Measurements from ENCODE around the gene SLC17A7.
"Not testable (repeated sequence)": the region's sequence is repeated elsewhere in the genome, so short reads cannot be mapped to it uniquely, and the experiment has no call there.

Gene SLC17A7

DNA sequence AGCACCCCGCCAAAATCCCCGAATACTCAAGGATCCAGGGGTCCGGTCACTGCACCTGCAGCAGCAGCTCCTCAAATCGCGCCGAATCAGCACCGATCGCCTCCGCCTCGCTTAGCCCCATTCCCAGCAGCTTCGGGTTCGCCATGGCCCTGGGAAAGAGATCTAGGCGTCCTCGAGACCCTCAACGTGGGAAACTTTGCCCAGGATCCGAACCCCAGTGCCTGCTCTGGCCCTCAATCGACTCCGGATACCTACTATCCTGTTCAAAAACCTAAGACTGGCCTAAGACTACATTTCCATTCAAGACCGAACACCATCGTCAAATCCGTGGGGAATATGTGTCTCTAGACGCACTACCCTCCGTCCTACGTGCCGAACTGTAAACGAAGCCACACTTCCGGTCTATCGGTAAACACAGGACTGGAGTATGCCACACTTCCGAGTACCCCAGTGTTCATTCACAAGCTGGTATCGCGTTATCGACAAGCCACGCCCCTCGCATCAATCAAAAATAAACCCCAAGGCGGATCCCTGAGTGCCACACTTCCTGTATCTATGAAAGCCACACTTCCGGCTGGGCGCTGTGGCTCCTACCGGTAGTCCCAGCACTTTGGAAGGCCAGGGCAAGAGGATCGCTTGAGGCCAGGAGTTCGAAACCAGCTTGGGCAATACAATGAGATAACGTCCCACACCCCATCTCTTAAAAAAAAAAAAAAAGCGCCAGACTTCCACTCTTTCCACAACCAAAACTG lies 10.3 kb upstream of the SLC17A7 start, which contains the start of gene PIH1D1:
Gene PIH1D1 (minus strand): TSS at position 385 of the 752 bp plus-strand sequence. CDS start 240 bp downstream, at position 145.
- Histone ChIP-seq H3K9ac (ENCODE audit: low read depth, low read length) (peak within 1 kb of the TSS; percentile 77), H3K36me3 (ENCODE audit: control insufficient read depth, insufficient read depth, low read length) (peaks cover 17% of the 10 kb centered on the region), H3K4me1 (ENCODE audit: control insufficient read depth, insufficient read depth, low read length) (peaks cover 8% of the 10 kb centered on the region), H3K27me3 (ENCODE audit: control insufficient read depth, insufficient read depth, low read length) (no peaks in the 10 kb centered on the region), H3K9me3 (ENCODE audit: control insufficient read depth, insufficient read depth, low read length) (no peaks in the 10 kb centered on the region), H3K4me3 (ENCODE audit: low read depth, low read length) (peak within 1 kb of the TSS; percentile 96)

- Histone ChIP-seq H3K4me1 (ENCODE audit: control insufficient read depth, insufficient read depth, low read length) (peaks cover 8% of the 10 kb centered on the region), H3K4me3 (ENCODE audit: low read depth, low read length) (peak overlapping the region; percentile 84), H3K9me3 (ENCODE audit: control insufficient read depth, insufficient read depth, low read length) (no peaks in the 10 kb centered on the region), H3K36me3 (ENCODE audit: control insufficient read depth, insufficient read depth, low read length) (peaks cover 20% of the 10 kb centered on the region), H3K9ac (ENCODE audit: low read depth, low read length) (no peak overlapping the region), H3K27me3 (ENCODE audit: control insufficient read depth, insufficient read depth, low read length) (no peaks in the 10 kb centered on the region)
Measured at GRCh38 chr19:49450405-49450804, 9.1 kb upstream of the SLC17A7 start.

DNA sequence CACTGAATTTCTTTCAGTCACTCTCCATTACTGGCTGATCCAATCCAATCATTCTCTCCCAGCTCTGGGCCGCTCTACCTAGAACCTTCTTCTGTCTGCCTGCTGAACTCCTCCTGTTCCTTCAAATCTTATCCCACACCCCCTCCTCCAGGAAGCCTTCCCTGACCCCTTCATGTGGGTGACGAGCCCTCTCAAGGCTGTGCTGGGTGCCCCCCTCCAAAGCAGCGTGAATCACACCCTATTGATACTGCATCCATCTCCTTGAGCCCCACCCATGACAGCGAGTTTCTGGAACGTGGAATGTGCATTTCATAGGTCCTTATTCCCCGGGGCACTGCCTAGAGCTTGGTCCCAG lies 7.1 kb upstream of the SLC17A7 start:
- Histone ChIP-seq H3K36me3 (ENCODE audit: control insufficient read depth, insufficient read depth, low read length) (peaks cover 20% of the 10 kb centered on the region), H3K9me3 (ENCODE audit: control insufficient read depth, insufficient read depth, low read length) (no peaks in the 10 kb centered on the region), H3K27me3 (ENCODE audit: control insufficient read depth, insufficient read depth, low read length) (no peaks in the 10 kb centered on the region), H3K9ac (ENCODE audit: low read depth, low read length) (no peak overlapping the region), H3K4me1 (ENCODE audit: control insufficient read depth, insufficient read depth, low read length) (peaks cover 8% of the 10 kb centered on the region), H3K4me3 (ENCODE audit: low read depth, low read length) (no peak overlapping the region)

DNA sequence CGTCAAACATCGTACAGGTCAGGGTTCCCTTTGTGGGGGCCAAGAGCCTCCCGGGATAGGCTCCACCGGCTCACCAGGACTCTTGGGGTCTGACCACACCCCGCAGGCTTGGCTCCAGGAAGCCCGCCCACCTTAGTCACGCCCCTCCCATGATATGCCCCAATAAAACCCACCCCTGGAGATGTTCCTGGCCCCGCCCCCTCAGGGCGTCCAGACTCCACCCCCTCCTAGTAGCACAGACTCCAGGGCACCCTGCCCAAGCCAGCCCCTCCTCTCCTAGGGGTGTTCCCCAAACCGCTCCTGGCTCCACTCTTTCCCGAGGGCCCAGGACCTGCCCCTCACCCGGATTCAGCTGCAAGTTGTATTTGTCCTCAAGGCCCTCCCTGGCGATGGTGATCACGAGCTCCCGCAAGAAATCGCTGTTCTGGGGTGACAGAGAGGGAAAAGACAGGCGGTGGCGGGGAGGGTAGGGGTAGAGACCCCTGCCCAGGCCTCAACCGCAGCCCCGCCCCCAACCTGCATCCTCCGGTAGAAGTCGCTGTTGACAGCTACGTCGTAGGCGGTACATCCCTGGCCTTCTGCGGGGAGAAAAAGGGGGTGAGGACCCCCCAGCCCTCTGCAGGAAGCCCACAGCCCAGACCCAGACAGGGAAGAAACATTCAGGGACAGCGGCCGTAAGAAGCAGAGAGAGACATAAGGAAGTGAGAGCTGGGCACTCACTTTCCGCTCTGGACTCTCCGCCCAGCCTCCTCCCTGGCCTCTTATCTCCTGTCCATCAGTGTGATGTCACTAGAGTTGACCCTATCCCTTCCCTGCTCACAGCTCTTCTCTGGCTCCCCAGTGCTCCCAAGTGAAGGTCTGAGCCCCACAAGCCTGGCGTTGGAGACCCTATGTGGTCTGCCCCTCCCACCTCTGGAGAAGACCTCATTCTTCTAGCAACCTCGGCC lies 6.4 kb upstream of the SLC17A7 start:
- Histone ChIP-seq H3K9me3 (ENCODE audit: control insufficient read depth, insufficient read depth, low read length) (no peaks in the 10 kb centered on the region), H3K4me3 (ENCODE audit: low read depth, low read length) (peak overlapping the region; percentile 13), H3K27me3 (ENCODE audit: control insufficient read depth, insufficient read depth, low read length) (no peaks in the 10 kb centered on the region), H3K4me1 (ENCODE audit: control insufficient read depth, insufficient read depth, low read length) (peaks cover 8% of the 10 kb centered on the region), H3K36me3 (ENCODE audit: control insufficient read depth, insufficient read depth, low read length) (peaks cover 20% of the 10 kb centered on the region), H3K9ac (ENCODE audit: low read depth, low read length) (no peak overlapping the region)

DNA sequence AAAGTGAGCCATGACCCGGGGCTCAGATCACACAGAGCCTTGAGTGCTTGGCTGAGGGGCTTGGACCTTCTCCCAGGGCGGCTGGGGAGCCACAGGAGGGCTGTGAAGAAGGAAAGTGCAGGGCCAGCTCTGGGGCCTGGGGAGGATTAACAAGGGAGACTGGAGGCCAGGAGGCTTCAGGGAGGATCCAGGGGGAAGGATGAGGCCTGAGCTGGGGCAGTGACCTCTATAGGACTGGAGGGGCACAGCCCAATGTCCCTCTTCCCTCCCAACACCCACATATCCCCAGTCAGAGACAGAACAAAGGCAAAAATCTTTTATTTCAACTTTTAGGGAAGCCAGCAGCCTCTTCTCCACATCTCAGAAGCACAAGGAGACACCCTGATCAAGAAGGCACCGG lies 4.7 kb upstream of the SLC17A7 start:
- Histone ChIP-seq H3K27me3 (ENCODE audit: control insufficient read depth, insufficient read depth, low read length) (peaks cover 4% of the 10 kb centered on the region), H3K36me3 (ENCODE audit: control insufficient read depth, insufficient read depth, low read length) (peaks cover 20% of the 10 kb centered on the region), H3K4me1 (ENCODE audit: control insufficient read depth, insufficient read depth, low read length) (peaks cover 8% of the 10 kb centered on the region), H3K9ac (ENCODE audit: low read depth, low read length) (no peak overlapping the region), H3K9me3 (ENCODE audit: control insufficient read depth, insufficient read depth, low read length) (no peaks in the 10 kb centered on the region), H3K4me3 (ENCODE audit: low read depth, low read length) (no peak overlapping the region)

GRCh38 chr19:49444100-49444700 lies 2.9 kb upstream of the SLC17A7 start:
- not testable (repeated sequence) for H3K4me3 ChIP-seq (ENCODE audit: low read depth, low read length); H3K4me1 ChIP-seq (ENCODE audit: control insufficient read depth, insufficient read depth, low read length); H3K9me3 ChIP-seq (ENCODE audit: control insufficient read depth, insufficient read depth, low read length); H3K9ac ChIP-seq (ENCODE audit: low read depth, low read length)
- Histone ChIP-seq H3K36me3 (ENCODE audit: control insufficient read depth, insufficient read depth, low read length) (peaks cover 10% of the 10 kb centered on the region), H3K27me3 (ENCODE audit: control insufficient read depth, insufficient read depth, low read length) (peaks cover 22% of the 10 kb centered on the region)

- Histone ChIP-seq H3K4me3 (ENCODE audit: low read depth, low read length) (peak overlapping the region; percentile 65), H3K36me3 (ENCODE audit: control insufficient read depth, insufficient read depth, low read length) (peaks cover 9% of the 10 kb centered on the region), H3K9ac (ENCODE audit: low read depth, low read length) (no peak overlapping the region), H3K27me3 (ENCODE audit: control insufficient read depth, insufficient read depth, low read length) (peaks cover 29% of the 10 kb centered on the region), H3K4me1 (ENCODE audit: control insufficient read depth, insufficient read depth, low read length) (peaks cover 3% of the 10 kb centered on the region), H3K9me3 (ENCODE audit: control insufficient read depth, insufficient read depth, low read length) (no peaks in the 10 kb centered on the region)
Measured at GRCh38 chr19:49443366-49444099, 2.2 kb upstream of the SLC17A7 start.

GRCh38 chr19:49442771-49443365 lies 1.5 kb upstream of the SLC17A7 start:
- H3K4me3 ChIP-seq (ENCODE audit: low read depth, low read length): peak overlapping the region; percentile 65
- H3K9ac ChIP-seq (ENCODE audit: low read depth, low read length): no peak overlapping the region
- H3K4me1 ChIP-seq (ENCODE audit: control insufficient read depth, insufficient read depth, low read length): no peaks in the 10 kb centered on the region
- H3K36me3 ChIP-seq (ENCODE audit: control insufficient read depth, insufficient read depth, low read length): peaks cover 9% of the 10 kb centered on the region
- no peaks in the 10 kb centered on the region for H3K9me3 ChIP-seq (ENCODE audit: control insufficient read depth, insufficient read depth, low read length)
- H3K27me3 ChIP-seq (ENCODE audit: control insufficient read depth, insufficient read depth, low read length): peaks cover 35% of the 10 kb centered on the region

DNA sequence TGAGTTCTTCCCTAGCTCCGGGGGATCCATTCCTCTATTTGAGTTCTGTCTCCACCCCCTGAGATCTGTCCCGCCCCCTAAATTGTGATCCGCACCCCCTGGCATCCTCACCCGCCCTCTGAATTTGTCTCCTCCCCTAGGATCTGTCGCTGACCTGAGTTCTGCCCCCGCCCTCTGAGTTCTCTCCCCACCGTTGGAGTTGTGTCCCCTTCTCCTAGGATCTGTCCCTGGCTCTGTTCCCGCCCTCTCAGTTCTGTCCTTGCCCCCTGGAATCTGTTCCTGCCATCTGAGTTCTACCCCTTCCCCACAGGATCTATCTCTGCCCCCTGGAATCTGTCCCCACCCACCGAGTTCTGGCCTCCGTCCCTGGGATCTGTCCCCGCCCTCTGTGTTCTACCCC lies 1.0 kb upstream of the SLC17A7 start:
- H3K4me3 ChIP-seq (ENCODE audit: low read depth, low read length): peak overlapping the region; percentile 30
- peaks cover 40% of the 10 kb centered on the region for H3K27me3 ChIP-seq (ENCODE audit: control insufficient read depth, insufficient read depth, low read length)
- no peaks in the 10 kb centered on the region for H3K4me1 ChIP-seq (ENCODE audit: control insufficient read depth, insufficient read depth, low read length)
- no peak overlapping the region for H3K9ac ChIP-seq (ENCODE audit: low read depth, low read length)
- no peaks in the 10 kb centered on the region for H3K9me3 ChIP-seq (ENCODE audit: control insufficient read depth, insufficient read depth, low read length)
- H3K36me3 ChIP-seq (ENCODE audit: control insufficient read depth, insufficient read depth, low read length): peaks cover 9% of the 10 kb centered on the region

DNA sequence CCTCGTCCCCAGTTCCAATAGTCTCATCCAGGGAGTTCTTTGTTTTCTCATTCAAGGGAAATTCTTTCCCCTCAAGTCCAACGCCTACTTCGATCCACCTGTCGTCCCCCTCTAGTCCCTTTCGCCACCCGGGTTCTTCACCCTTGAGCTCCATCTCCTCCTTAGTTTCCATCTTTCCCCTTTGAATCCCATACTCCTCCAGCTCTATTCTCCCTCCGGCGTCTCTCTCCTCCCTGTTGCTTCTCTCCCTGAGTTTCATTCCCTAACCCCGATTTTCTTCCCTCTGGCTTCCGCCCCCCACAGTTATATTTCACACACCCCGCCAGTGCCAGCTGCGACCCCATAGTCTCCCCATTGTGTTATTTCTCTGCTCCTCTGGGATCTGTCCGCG lies 628 bp upstream of the SLC17A7 start:
- peaks cover 6% of the 10 kb centered on the region for H3K36me3 ChIP-seq (ENCODE audit: control insufficient read depth, insufficient read depth, low read length)
- peak overlapping the region; percentile 16 for H3K4me3 ChIP-seq (ENCODE audit: low read depth, low read length)
- H3K27me3 ChIP-seq (ENCODE audit: control insufficient read depth, insufficient read depth, low read length): peaks cover 44% of the 10 kb centered on the region
- no peak overlapping the region for H3K9ac ChIP-seq (ENCODE audit: low read depth, low read length)
- no peaks in the 10 kb centered on the region for H3K9me3 ChIP-seq (ENCODE audit: control insufficient read depth, insufficient read depth, low read length)
- no peaks in the 10 kb centered on the region for H3K4me1 ChIP-seq (ENCODE audit: control insufficient read depth, insufficient read depth, low read length)
